Activated T-cell treated with anti-CD3 and anti-CD28 coated beads, Interleukin-2, amount 50 U/mL, for 24 hours (primary cell): ENCODE results near the gene KCNK10.
"Not testable (repeated sequence)": the region's sequence is repeated elsewhere in the genome, so short reads cannot be mapped to it uniquely, and the experiment has no call there.

Experiments used
- DNase-seq: peaks from one replicate; pipeline ENCODE4 v3.0.0-alpha.2; 2020
- H3K27ac Mint-ChIP-seq: 2 replicates; pipeline ENCODE4 v1.8.0; 2020; ENCODE audit warnings: mild to moderate bottlenecking, mixed read lengths
- H3K27me3 Mint-ChIP-seq: 2 replicates; pipeline ENCODE4 v1.8.0; 2020; ENCODE audit warnings: mixed read lengths
- H3K36me3 Mint-ChIP-seq: 2 replicates; pipeline ENCODE4 v1.8.0; 2020; ENCODE audit warnings: low read depth, mixed read lengths
- H3K4me1 Mint-ChIP-seq: 2 replicates; pipeline ENCODE4 v1.8.0; 2020; ENCODE audit warnings: low read depth, mixed read lengths
- H3K4me3 Mint-ChIP-seq: 2 replicates; pipeline ENCODE4 v1.8.0; 2020; ENCODE audit warnings: mild to moderate bottlenecking, moderate library complexity, mixed read lengths
- H3K9me3 Mint-ChIP-seq: 2 replicates; pipeline ENCODE4 v1.8.0; 2020; ENCODE audit warnings: mixed read lengths

KCNK10 gene

DNA sequence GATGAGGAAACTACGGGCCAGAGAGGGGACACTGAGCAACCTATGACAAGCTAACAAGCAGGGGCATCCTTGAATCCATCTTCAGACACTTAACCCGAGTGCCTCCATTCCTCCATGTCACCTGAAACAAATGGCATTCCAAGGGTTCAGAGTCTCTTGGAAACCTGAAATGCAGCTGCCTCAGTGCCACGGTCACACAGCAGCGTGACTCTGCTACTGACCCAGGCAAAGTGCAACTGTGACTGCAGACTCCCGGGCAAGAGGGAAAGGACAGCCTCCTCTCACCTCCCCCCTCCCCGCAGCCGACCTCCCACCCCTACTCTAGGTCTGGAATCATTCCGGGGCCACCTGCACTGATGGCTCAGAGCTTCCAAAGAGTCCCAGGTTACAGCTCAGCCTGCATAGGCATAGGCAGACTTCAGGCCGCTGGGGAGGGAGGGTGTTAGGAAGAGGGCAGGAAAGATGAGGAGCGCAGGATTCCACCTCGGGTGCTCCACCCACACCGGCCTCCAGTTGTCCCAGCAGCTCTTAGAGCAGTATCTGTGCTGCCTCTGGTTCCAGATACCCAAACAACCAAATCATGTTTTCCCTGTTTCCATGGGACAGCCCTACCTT lies 53.2 kb downstream of the KCNK10 start:
- Mint-ChIP-seq H3K4me1 (no peaks in the 10 kb centered on the region), H3K27me3 (peaks cover 32% of the 10 kb centered on the region), H3K27ac (no peak overlapping the region), H3K4me3 (no peak overlapping the region), H3K9me3 (no peaks in the 10 kb centered on the region), H3K36me3 (no peaks in the 10 kb centered on the region)
- no peak for DNase-seq

DNA sequence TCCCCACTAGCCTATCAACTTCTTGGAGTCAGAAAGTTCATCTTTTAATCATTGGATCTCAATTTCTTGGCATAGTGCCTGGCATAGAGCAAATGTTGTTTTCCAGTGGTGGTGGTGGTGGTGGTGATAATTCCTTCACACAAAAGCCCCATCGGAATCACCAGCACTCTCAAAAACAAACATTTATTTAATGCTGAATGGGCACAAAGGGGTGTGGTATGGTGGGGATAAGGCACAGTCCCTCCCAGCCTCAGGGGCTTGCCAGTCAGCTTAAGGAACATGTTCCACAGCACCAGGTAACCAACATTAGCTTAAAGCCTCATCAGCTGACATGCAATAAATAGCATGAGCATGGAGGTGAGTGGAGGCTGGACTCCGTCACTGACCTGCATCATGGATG lies 56.6 kb downstream of the KCNK10 start:
- no peak for DNase-seq
- Mint-ChIP-seq H3K4me1 (no peaks in the 10 kb centered on the region), H3K9me3 (no peaks in the 10 kb centered on the region), H3K36me3 (no peaks in the 10 kb centered on the region), H3K27me3 (peaks cover 37% of the 10 kb centered on the region), H3K27ac (no peak overlapping the region), H3K4me3 (no peak overlapping the region)

DNA sequence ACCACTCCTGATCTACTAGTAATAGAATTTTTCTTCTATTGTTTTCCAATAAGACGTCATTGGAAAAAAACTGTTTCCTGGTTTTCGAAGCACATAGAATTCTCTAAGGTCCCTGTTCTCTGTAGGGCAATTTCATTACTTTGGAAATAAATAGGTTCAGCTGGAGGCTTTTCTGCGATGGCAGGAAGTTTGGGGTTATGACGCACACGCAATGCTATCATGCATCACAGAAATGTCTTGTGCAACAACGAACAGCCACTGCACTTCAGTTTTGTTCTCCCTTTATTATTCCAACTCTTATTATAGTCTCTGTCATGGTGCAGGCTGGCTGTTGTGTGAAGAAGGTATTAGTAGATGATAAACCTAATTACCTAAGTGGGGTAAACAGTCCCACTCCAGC lies 59.0 kb downstream of the KCNK10 start:
- Mint-ChIP-seq H3K9me3 (no peaks in the 10 kb centered on the region), H3K27ac (no peak overlapping the region), H3K36me3 (no peaks in the 10 kb centered on the region), H3K4me1 (no peaks in the 10 kb centered on the region), H3K4me3 (no peak overlapping the region), H3K27me3 (peaks cover 39% of the 10 kb centered on the region)
- DNase-seq: no peak

DNA sequence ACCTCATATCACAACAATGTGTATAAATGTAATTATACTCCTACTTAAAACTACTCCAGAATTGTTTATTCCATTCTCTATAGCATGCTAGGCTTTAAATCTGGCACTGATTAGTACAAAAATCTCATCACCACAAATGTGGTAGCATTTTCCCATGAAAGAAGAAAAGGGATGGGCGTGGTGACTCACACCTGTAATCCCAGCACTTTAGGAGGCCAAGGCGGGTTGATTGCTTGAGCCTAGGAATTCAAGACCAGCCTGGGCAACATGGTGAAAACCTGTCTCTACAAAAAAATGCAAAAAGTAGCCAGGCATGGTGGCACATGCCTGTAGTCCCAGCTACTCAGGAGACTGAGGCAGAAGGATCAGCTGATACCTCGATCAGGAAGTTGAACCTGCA lies 61.8 kb downstream of the KCNK10 start:
- not testable (repeated sequence) for DNase-seq, H3K4me3 Mint-ChIP-seq, H3K36me3 Mint-ChIP-seq, H3K4me1 Mint-ChIP-seq, H3K27ac Mint-ChIP-seq, H3K9me3 Mint-ChIP-seq
- peaks cover 35% of the 10 kb centered on the region for H3K27me3 Mint-ChIP-seq

DNA sequence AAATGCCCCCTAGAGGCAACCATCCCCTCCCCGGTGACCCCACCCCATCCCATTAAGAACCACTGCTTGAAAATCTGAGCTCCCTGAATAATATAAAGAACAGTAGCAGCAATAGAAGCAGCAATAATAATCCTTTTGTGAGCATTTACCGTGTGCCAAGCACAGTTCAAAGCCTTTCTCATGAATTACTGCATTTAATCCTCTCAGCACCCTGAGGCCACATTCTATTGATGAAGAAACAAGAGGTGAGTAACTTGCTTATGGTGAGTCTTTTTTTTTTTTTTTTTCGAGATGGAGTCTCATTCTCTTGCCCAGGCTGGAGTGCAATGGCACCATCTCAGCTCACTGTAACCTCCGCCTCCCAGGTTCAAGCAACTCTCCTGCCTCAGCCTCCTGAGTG lies 65.0 kb downstream of the KCNK10 start:
- no peaks in the 10 kb centered on the region for H3K9me3 Mint-ChIP-seq
- no peak overlapping the region for H3K4me3 Mint-ChIP-seq
- H3K4me1 Mint-ChIP-seq: no peaks in the 10 kb centered on the region
- H3K27ac Mint-ChIP-seq: no peak overlapping the region
- peaks cover 41% of the 10 kb centered on the region for H3K27me3 Mint-ChIP-seq
- no peak for DNase-seq
- no peaks in the 10 kb centered on the region for H3K36me3 Mint-ChIP-seq

DNA sequence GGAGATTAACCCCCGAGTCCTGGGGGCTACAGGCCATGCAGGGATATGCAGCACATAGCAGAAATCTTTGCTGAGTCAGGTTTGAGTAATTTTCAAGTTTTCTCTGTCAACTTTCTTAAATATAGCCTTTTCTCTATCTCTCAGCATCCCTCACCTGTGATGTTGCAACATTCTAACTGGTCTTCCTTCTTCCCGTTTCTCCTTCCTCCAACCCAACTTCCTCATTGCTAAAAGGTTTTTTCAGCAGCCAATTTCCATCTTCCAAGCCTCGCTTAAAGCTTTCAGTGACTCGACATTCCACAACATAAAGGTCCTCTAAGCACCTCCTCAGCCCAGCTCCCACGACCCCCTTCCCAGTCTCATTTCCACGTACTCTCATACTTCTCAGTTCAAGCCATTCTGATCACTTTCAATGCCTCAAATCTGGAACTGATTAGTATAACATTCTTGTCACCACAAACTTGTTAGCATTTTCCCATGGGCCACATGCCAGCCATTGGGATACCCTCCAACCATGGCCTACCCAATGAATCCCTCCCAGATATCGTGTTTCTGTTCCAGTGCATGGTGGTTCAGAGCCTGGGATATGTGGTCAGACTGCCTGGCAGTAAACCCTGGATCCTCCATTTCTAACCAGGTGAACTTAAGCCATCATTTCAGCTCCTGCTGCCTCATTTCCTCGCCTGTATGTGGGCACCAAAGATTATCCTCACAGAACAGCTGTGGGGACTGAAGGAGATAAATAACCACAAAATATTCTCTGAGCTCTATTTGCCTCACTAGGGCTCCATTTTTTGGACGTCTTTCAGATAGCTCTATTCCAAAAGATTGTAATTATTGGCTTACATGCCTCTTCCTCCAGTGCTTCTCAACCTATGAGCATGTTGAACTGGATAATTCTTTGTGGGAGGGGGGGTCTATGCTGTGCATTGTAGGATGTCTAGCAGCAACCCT lies 65.8 kb downstream of the KCNK10 start:
- Mint-ChIP-seq H3K27ac (no peak overlapping the region), H3K4me3 (no peak overlapping the region), H3K27me3 (peaks cover 38% of the 10 kb centered on the region), H3K36me3 (no peaks in the 10 kb centered on the region), H3K4me1 (no peaks in the 10 kb centered on the region), H3K9me3 (no peaks in the 10 kb centered on the region)
- no peak for DNase-seq

DNA sequence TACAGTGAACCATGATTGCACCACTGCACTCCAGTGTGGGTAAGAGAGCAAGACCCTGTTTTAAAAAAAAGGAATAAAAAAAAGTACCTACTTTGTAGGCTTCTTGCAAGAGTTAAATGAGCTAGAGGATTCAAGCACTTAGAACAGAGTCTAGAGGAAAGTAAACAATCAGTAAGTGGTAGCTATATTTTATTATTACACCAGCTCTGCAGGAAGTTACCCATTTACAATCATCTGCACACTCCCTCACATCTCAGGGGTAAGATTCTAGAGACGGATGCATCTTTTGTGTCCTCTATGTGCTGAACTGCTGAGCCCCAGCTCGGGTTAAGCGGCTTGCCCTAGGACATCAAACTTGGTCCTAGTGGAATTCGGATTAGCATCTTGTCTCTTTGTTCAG lies 67.3 kb downstream of the KCNK10 start:
- no peak overlapping the region for H3K27ac Mint-ChIP-seq
- H3K36me3 Mint-ChIP-seq: no peaks in the 10 kb centered on the region
- H3K4me1 Mint-ChIP-seq: no peaks in the 10 kb centered on the region
- peaks cover 30% of the 10 kb centered on the region for H3K27me3 Mint-ChIP-seq
- no peaks in the 10 kb centered on the region for H3K9me3 Mint-ChIP-seq
- H3K4me3 Mint-ChIP-seq: no peak overlapping the region
- no peak for DNase-seq

DNA sequence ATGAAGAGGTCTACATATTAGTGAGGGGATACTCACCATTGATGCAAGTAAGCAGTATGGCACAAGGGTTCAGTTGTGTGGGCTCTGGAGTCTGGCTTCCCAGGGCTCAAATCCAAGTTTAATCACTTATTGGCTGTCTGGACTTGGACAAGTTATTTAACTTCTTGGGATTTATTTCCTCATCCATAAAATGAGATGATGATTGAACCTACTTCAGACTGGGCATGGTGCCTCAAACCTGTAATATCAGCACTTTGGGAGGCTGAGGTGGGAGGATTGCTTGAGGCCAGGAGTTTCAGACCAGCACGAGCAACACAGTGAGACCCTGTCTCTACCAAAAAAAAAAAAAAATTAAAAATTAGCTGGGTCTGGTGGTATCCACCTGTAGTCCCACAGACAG lies 67.9 kb downstream of the KCNK10 start:
- no peak overlapping the region for H3K27ac Mint-ChIP-seq
- peaks cover 32% of the 10 kb centered on the region for H3K27me3 Mint-ChIP-seq
- H3K4me3 Mint-ChIP-seq: no peak overlapping the region
- H3K4me1 Mint-ChIP-seq: no peaks in the 10 kb centered on the region
- no peaks in the 10 kb centered on the region for H3K9me3 Mint-ChIP-seq
- H3K36me3 Mint-ChIP-seq: no peaks in the 10 kb centered on the region
- no peak for DNase-seq

DNA sequence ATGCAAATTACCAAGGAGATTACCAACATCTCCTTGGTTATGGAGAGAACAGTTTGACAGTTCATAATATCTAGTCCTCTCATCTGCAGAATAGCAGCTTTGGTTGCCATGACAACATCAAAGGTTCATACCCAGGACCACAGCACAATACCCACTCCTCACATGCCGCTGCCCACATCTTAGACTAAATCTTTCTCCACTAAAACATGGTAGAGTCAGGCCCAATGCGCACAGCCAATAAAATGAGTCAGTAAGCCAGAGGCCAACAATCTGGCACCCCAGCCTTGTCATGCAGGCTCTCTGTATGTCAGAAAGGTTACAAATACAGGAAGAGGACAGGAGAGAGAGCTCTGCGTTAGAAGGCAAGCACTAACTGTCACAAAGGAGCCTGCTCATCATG lies 70.6 kb downstream of the KCNK10 start:
- H3K27ac Mint-ChIP-seq: no peak overlapping the region
- peaks cover 42% of the 10 kb centered on the region for H3K27me3 Mint-ChIP-seq
- DNase-seq: no peak
- H3K4me1 Mint-ChIP-seq: no peaks in the 10 kb centered on the region
- H3K36me3 Mint-ChIP-seq: no peaks in the 10 kb centered on the region
- H3K9me3 Mint-ChIP-seq: no peaks in the 10 kb centered on the region
- H3K4me3 Mint-ChIP-seq: no peak overlapping the region

DNA sequence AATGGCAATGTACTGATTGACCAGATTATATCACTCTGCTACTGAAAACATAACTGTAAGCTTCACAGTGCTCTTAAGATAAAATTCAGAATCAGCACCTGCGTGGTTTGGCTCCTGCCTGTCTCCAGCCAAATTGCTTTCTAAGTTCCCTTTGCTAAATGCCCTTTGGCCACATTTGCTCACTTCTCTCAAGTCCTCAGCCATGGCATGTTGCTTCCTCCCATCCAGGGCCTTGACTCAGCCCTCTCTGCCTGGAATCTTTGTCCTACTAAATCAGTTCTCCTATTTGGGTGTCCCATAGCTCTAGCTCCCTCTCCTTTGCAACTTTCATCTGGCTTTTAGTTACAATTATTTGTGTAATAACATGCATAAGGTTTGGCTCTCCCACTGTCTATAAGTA lies 71.4 kb downstream of the KCNK10 start:
- Mint-ChIP-seq H3K27ac (no peak overlapping the region), H3K4me1 (no peaks in the 10 kb centered on the region), H3K9me3 (no peaks in the 10 kb centered on the region), H3K36me3 (no peaks in the 10 kb centered on the region), H3K27me3 (peaks cover 43% of the 10 kb centered on the region), H3K4me3 (no peak overlapping the region)
- DNase-seq: no peak

DNA sequence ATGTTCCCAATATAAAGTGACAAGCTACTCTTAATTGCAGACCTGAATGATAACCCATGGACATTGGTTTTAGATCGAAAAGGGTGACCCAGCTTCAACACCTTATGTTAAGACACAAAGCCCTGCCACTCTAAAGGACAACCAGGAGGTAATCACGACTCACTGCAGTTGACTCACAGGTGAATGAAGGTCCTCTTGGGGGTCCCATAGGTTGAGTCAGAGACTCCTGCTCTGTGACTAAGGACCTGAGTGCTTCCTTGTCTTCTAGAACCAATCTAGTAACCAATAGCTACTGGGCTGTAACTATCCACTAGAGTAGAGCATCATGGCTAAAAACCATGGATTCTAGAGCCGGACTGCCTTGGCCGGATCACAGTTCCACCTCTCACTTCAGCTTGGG lies 73.8 kb downstream of the KCNK10 start:
- Mint-ChIP-seq H3K27me3 (peaks cover 47% of the 10 kb centered on the region), H3K4me1 (no peaks in the 10 kb centered on the region), H3K27ac (no peak overlapping the region), H3K36me3 (no peaks in the 10 kb centered on the region), H3K9me3 (no peaks in the 10 kb centered on the region), H3K4me3 (no peak overlapping the region)
- DNase-seq: no peak

DNA sequence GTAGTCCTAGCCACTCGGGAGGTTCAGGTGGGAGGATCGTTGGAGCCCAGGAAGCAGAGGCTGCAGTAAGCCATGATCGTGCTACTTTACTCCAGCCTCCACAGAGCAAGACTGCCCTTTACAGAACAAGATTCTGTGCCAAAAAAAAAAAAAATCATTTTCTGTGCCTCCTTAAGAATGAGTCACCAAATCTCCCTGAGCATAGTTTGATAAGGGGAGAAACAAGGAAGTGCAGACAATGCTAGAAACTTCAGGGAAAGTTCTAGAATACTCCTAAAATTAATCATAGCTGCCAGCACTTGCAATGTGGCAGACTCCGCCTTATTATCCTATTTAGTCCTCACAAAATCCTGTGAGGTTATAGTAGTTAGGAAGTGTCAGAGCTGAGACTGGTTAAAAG lies 74.5 kb downstream of the KCNK10 start:
- no peak for DNase-seq
- Mint-ChIP-seq H3K9me3 (no peaks in the 10 kb centered on the region), H3K27ac (no peak overlapping the region), H3K36me3 (no peaks in the 10 kb centered on the region), H3K4me1 (no peaks in the 10 kb centered on the region), H3K4me3 (no peak overlapping the region), H3K27me3 (peaks cover 43% of the 10 kb centered on the region)

DNA sequence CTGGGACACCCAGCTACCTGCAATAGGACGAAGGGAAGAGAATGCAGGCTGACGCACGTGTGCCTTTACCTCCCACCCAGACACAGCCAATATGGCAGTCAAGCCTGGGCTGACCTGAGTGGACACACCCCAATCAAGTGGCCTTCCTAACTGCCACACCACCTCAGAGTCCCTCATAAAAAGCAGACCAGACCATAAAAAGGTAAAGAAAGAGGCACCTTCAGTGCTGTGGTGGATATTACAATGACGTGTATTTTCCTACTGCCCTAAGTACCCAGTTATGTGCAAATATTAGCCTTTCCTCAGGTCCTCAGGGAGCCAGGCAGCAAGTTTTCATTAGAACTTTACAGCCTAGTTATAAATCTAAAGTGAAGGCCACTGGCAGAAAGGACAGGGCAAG lies 75.8 kb downstream of the KCNK10 start:
- Mint-ChIP-seq H3K4me3 (no peak overlapping the region), H3K27me3 (peaks cover 49% of the 10 kb centered on the region), H3K4me1 (no peaks in the 10 kb centered on the region), H3K27ac (no peak overlapping the region), H3K36me3 (no peaks in the 10 kb centered on the region), H3K9me3 (no peaks in the 10 kb centered on the region)
- DNase-seq: no peak

DNA sequence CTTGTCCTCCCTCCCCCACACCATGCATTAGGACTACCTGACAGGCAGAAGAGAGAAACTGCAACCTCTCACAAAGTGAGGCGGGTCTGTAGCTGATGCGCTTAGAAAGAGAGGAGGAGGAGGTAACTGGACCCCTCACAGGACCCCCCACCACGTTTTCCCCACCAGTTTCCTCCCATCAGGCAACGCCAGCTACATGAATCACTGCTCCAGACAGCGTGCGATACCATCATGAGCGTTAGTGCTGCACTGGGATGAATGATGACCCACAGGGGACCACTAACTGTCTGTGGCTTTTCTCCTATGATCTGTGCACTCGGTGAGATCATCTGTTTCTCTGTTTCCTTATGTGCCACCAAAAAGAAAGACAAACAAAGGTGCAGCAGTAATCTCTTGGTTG lies 77.7 kb downstream of the KCNK10 start:
- no peaks in the 10 kb centered on the region for H3K4me1 Mint-ChIP-seq
- no peak for DNase-seq
- H3K36me3 Mint-ChIP-seq: no peaks in the 10 kb centered on the region
- no peaks in the 10 kb centered on the region for H3K9me3 Mint-ChIP-seq
- H3K27me3 Mint-ChIP-seq: peaks cover 61% of the 10 kb centered on the region
- no peak overlapping the region for H3K27ac Mint-ChIP-seq
- H3K4me3 Mint-ChIP-seq: no peak overlapping the region

DNA sequence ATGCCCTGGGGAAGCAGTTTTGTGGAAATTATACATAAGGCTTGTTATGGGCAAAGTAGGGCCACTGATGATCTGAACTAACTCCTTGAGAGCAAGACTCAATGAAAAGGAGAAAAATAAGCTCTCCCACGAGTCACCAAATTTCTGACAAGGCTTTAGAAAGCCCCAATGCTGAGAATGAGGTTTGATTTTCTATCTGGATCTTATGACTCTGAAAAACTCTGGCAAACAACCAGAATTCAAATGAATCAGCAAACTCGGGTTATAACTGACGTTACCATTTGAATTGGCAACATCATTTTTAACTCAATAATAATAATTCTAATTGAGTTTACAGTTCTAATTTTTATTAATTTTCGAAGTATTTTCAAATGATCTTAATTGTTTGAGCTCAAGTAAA lies 79.1 kb downstream of the KCNK10 start:
- Mint-ChIP-seq H3K4me3 (no peak overlapping the region), H3K9me3 (no peaks in the 10 kb centered on the region), H3K27ac (no peak overlapping the region), H3K36me3 (no peaks in the 10 kb centered on the region), H3K4me1 (no peaks in the 10 kb centered on the region), H3K27me3 (peaks cover 59% of the 10 kb centered on the region)
- no peak for DNase-seq
